ENCODE data around the gene KIZ.

KIZ gene

GRCh38 chr20:21265261-21266190, 139.6 kb downstream of the KIZ start:
- no peaks in the 10 kb centered on the region for H3K36me3 ChIP-seq (ENCODE audit: control insufficient read depth, insufficient read depth, low read length)
- no peak overlapping the region for H3K9ac ChIP-seq (ENCODE audit: low read length)
- no peaks in the 10 kb centered on the region for H3K4me1 ChIP-seq (ENCODE audit: control insufficient read depth, insufficient read depth, low read length)
- H3K27me3 ChIP-seq (ENCODE audit: control insufficient read depth, insufficient read depth, low read length) = no peaks in the 10 kb centered on the region
- no peaks in the 10 kb centered on the region for H3K9me3 ChIP-seq (ENCODE audit: control insufficient read depth, low read length)
- H3K4me3 ChIP-seq (ENCODE audit: low read length) = no peak overlapping the region

DNA sequence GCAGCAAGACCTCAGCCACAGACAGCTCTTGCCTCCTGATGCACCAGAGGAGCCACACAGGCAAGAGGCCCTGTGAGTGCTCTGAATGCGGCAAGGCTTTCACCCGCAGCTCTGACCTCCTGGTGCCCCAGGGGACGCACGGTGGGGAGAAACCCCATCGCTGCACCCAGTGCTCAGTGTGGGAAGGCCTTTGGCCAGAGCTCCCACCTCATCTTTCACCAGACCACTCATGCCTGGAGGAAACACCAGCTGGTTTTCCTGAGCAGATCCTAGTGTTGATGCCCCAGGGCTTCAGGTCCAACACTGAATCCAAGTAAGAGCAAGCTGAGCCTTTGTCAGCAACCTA, 140.3 kb downstream of the KIZ start:
- no peaks in the 10 kb centered on the region for H3K4me1 ChIP-seq (ENCODE audit: control insufficient read depth, insufficient read depth, low read length)
- no peaks in the 10 kb centered on the region for H3K36me3 ChIP-seq (ENCODE audit: control insufficient read depth, insufficient read depth, low read length)
- H3K27me3 ChIP-seq (ENCODE audit: control insufficient read depth, insufficient read depth, low read length) = no peaks in the 10 kb centered on the region
- no peak overlapping the region for H3K9ac ChIP-seq (ENCODE audit: low read length)
- H3K4me3 ChIP-seq (ENCODE audit: low read length) = no peak overlapping the region
- H3K9me3 ChIP-seq (ENCODE audit: control insufficient read depth, low read length) = no peaks in the 10 kb centered on the region

DNA sequence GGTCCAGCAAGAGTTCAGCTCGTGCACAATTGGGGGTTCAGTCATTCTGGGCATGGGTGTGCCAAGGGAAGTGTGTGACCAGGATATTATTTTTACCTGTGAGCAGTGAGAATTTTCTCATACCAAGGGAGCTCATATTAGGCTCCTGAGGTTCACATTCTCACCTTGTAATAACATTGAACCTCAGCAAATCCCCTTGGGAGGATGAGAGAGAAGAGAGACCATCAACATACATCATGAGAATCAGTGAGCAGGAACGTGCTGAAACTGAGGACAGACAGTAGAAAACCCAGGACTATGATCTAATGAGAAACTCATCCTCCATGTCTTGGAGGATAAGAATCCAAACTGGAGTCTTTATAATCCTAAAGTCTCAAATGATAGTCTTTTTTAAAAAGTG, 143.9 kb downstream of the KIZ start:
- peaks cover 5% of the 10 kb centered on the region for H3K27me3 ChIP-seq (ENCODE audit: control insufficient read depth, insufficient read depth, low read length)
- no peaks in the 10 kb centered on the region for H3K36me3 ChIP-seq (ENCODE audit: control insufficient read depth, insufficient read depth, low read length)
- no peaks in the 10 kb centered on the region for H3K9me3 ChIP-seq (ENCODE audit: control insufficient read depth, low read length)
- H3K4me1 ChIP-seq (ENCODE audit: control insufficient read depth, insufficient read depth, low read length) = no peaks in the 10 kb centered on the region
- H3K4me3 ChIP-seq (ENCODE audit: low read length) = no peak overlapping the region
- no peak overlapping the region for H3K9ac ChIP-seq (ENCODE audit: low read length)

DNA sequence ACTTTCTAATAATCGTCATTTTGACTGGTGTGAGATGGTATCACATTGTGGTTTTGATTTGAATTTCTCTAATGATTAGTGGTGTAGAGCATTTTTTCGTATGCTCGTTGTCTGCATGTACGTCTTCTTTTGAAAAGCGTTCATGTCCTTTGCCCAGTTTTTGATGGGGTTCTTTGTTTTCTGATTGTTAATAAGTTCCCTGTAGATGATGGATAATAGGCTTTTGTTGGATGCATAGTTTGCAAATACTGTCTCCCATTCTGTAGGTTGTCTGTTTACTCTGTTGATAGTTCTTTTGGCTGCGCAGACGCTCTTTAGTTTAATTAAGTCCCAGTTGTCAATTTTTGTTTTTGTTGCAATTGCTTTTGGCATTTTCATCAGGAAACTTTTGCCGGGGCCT, 144.9 kb downstream of the KIZ start:
- Histone ChIP-seq H3K36me3 (ENCODE audit: control insufficient read depth, insufficient read depth, low read length) (no peaks in the 10 kb centered on the region), H3K4me3 (ENCODE audit: low read length) (no peak overlapping the region), H3K9ac (ENCODE audit: low read length) (no peak overlapping the region), H3K9me3 (ENCODE audit: control insufficient read depth, low read length) (no peaks in the 10 kb centered on the region), H3K27me3 (ENCODE audit: control insufficient read depth, insufficient read depth, low read length) (peaks cover 5% of the 10 kb centered on the region), H3K4me1 (ENCODE audit: control insufficient read depth, insufficient read depth, low read length) (no peaks in the 10 kb centered on the region)

- Histone ChIP-seq H3K4me3 (ENCODE audit: low read length) (no peak overlapping the region), H3K36me3 (ENCODE audit: control insufficient read depth, insufficient read depth, low read length) (no peaks in the 10 kb centered on the region), H3K9me3 (ENCODE audit: control insufficient read depth, low read length) (no peaks in the 10 kb centered on the region), H3K4me1 (ENCODE audit: control insufficient read depth, insufficient read depth, low read length) (no peaks in the 10 kb centered on the region), H3K27me3 (ENCODE audit: control insufficient read depth, insufficient read depth, low read length) (peaks cover 5% of the 10 kb centered on the region), H3K9ac (ENCODE audit: low read length) (no peak overlapping the region)
These were observed 146.4 kb downstream of the KIZ start for GRCh38 chr20:21272279-21272678.

- Histone ChIP-seq H3K9me3 (ENCODE audit: control insufficient read depth, low read length) (no peaks in the 10 kb centered on the region), H3K9ac (ENCODE audit: low read length) (no peak overlapping the region), H3K4me3 (ENCODE audit: low read length) (no peak overlapping the region), H3K27me3 (ENCODE audit: control insufficient read depth, insufficient read depth, low read length) (peaks cover 5% of the 10 kb centered on the region), H3K4me1 (ENCODE audit: control insufficient read depth, insufficient read depth, low read length) (no peaks in the 10 kb centered on the region), H3K36me3 (ENCODE audit: control insufficient read depth, insufficient read depth, low read length) (no peaks in the 10 kb centered on the region)
These were observed 146.8 kb downstream of the KIZ start for GRCh38 chr20:21272679-21273078.

DNA sequence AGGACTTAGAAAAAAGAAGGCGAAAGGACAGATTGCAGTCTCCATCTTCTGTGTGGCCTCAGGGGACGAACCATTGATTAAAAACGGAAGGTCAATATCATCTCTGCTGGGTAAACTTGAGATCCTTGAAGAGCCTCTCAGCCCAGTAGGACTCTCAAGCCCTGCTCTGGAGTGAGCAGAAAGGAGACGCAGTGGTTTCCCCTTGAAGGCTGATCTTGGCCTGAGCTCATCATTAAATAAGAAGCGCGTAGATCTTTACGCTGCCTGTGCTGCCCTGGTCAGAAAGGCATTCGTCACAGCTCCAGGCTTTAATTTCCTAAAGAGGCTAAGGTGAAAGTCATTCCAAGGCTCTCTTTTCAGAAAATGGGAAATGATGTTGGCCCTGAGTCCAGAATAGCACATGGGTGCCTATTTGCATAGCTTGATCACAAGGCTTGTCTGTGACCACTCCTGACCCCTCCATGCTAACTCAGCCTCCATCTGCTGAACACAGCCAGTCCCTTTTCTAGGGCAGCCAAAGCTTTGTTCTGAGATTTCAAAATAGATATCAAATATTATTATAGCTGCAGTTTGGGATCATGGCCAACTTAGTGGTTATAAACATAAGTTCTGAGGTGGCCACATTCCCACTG, 148.0 kb downstream of the KIZ start:
- Histone ChIP-seq H3K9me3 (ENCODE audit: control insufficient read depth, low read length) (no peaks in the 10 kb centered on the region), H3K4me1 (ENCODE audit: control insufficient read depth, insufficient read depth, low read length) (no peaks in the 10 kb centered on the region), H3K36me3 (ENCODE audit: control insufficient read depth, insufficient read depth, low read length) (no peaks in the 10 kb centered on the region), H3K9ac (ENCODE audit: low read length) (no peak overlapping the region), H3K4me3 (ENCODE audit: low read length) (no peak overlapping the region), H3K27me3 (ENCODE audit: control insufficient read depth, insufficient read depth, low read length) (peaks cover 5% of the 10 kb centered on the region)

DNA sequence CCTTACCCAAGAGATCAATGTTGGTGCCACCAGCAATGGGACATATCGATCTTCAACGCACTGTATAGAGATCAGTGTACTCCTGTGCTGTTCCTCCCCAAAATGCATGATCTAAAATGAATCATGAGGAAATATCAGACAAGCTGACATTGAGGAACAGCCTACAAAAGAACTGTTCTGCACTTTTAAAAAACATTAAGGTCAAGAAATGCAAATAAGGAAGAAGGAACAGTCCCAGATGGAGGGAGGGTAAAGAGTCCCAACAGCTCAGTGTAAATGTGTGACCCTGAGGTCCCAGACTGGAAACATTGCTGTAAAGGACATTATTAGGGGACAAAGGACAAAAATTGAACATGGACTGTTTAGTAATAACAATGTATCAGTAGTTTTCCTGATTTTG, 152.9 kb downstream of the KIZ start:
- H3K4me1 ChIP-seq (ENCODE audit: control insufficient read depth, insufficient read depth, low read length) = no peaks in the 10 kb centered on the region
- H3K9me3 ChIP-seq (ENCODE audit: control insufficient read depth, low read length) = no peaks in the 10 kb centered on the region
- H3K9ac ChIP-seq (ENCODE audit: low read length) = no peak overlapping the region
- H3K4me3 ChIP-seq (ENCODE audit: low read length) = no peak overlapping the region
- H3K27me3 ChIP-seq (ENCODE audit: control insufficient read depth, insufficient read depth, low read length) = peaks cover 5% of the 10 kb centered on the region
- H3K36me3 ChIP-seq (ENCODE audit: control insufficient read depth, insufficient read depth, low read length) = no peaks in the 10 kb centered on the region

DNA sequence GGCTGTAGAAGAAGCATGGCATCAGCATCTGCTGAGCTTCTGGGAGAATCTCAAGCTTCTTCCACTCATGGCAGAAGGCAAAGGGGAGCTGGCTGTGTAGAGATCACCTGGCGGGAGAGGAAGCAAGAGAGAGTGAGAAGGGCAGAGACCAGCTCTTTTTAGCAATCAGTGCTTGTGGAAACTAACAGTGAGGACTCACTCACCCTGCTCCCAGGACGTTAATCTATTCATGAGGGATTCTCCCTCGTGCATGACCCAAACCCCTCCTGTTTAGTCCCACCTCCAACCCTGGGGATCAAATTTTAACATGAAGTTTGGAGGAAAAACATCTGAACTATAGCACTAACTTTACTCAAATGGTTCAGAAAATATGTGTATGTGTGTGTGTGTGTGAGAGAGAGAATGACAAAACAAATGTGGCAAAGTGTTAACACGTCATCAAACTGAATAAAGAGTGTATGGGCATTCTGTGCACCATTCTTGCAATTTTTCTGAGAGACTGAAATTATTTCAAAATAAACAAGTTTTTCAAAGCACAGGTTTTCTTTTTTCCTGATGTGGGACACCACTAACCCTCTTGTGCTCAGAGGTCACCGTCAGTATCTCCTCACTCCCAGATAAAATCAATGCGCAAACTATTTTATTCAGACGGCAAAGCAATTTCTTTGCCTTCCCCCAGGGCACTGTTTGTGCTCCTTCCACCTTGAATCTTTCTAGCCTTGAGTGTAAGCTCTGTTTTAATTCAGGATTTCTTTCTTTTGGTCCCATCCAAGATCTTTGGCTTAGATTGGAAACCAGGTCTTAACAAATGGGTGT, 154.0 kb downstream of the KIZ start:
- Histone ChIP-seq H3K36me3 (ENCODE audit: control insufficient read depth, insufficient read depth, low read length) (no peaks in the 10 kb centered on the region), H3K27me3 (ENCODE audit: control insufficient read depth, insufficient read depth, low read length) (no peaks in the 10 kb centered on the region), H3K9me3 (ENCODE audit: control insufficient read depth, low read length) (no peaks in the 10 kb centered on the region), H3K4me1 (ENCODE audit: control insufficient read depth, insufficient read depth, low read length) (no peaks in the 10 kb centered on the region), H3K4me3 (ENCODE audit: low read length) (no peak overlapping the region), H3K9ac (ENCODE audit: low read length) (no peak overlapping the region)

GRCh38 chr20:21280522-21281016, 154.7 kb downstream of the KIZ start:
- Histone ChIP-seq H3K4me3 (ENCODE audit: low read length) (no peak overlapping the region), H3K36me3 (ENCODE audit: control insufficient read depth, insufficient read depth, low read length) (no peaks in the 10 kb centered on the region), H3K9me3 (ENCODE audit: control insufficient read depth, low read length) (no peaks in the 10 kb centered on the region), H3K9ac (ENCODE audit: low read length) (no peak overlapping the region), H3K4me1 (ENCODE audit: control insufficient read depth, insufficient read depth, low read length) (no peaks in the 10 kb centered on the region), H3K27me3 (ENCODE audit: control insufficient read depth, insufficient read depth, low read length) (no peaks in the 10 kb centered on the region)

DNA sequence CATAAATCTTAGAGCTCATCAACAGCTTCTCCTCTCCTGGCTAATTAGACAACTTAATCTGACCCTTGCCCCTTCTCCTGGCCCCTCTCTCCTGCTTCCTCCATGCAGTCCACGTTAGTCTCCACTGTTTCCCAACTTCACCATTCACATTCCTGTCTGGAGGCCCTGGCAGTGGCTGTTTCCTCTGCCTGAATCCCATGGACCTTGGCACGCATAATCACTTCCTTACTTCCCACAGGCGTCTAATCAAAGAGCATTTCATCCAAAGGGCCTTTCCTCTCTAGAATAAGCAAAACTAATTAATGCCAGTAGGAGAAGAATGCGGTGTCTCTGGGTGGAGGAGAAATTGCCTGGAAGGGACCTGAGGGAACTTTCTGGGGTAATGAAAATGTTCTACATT, 160.9 kb downstream of the KIZ start:
- no peaks in the 10 kb centered on the region for H3K27me3 ChIP-seq (ENCODE audit: control insufficient read depth, insufficient read depth, low read length)
- H3K9me3 ChIP-seq (ENCODE audit: control insufficient read depth, low read length) = no peaks in the 10 kb centered on the region
- no peak overlapping the region for H3K9ac ChIP-seq (ENCODE audit: low read length)
- H3K36me3 ChIP-seq (ENCODE audit: control insufficient read depth, insufficient read depth, low read length) = no peaks in the 10 kb centered on the region
- H3K4me3 ChIP-seq (ENCODE audit: low read length) = no peak overlapping the region
- no peaks in the 10 kb centered on the region for H3K4me1 ChIP-seq (ENCODE audit: control insufficient read depth, insufficient read depth, low read length)

All from mucosa of stomach (tissue), 1 donor.